ENCODE results near the gene OPTN. TPM values are rescaled to one million over a fixed set of nuclear protein-coding genes. Genes with fewer than 3 reads are reported as not detected.
"Not testable (repeated sequence)": the region's sequence is repeated elsewhere in the genome, so short reads cannot be mapped to it uniquely, and the experiment has no call there.

OPTN gene
- 12.6 and 14.0 TPM in 2 replicates for total RNA-seq (2014; rRNA removed; shearing (Covaris generic); ENCODE audit: low replicate concordance)

DNA sequence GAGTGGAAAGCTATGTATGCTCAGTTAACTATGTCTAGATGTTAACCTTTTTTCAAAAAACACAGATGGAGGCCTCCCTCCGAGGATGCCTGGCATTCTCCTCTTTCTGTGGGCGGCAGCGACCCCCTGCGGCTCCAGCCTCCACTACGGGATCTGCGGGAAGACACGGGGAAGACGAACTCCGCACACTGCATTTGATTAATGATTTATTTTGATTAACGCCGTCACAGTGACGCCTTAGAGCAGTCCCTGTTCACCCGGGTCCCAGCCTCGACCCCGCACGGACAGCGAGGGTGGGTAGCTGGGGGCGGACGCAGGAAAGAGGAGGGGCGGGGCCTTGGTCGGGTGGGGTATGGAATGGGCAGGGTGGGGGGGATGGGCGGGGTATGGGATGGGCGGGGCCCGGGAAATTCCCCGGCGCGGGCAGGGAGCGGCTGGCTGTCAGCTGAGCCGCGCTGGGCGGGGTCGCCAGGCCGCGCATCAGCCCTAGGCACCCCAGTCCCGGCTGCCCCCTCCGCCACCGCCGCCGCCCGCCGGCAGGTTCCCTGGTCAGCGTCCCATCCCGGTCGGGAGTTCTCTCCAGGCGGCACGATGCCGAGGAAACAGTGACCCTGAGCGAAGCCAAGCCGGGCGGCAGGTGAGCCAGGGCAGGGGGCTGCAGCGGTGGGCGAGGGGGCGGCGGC is at the start of gene OPTN:
Gene OPTN (plus strand): TSS at position 498 of the 683 bp plus-strand sequence. CDS start 8,960 bp downstream, outside the sequence.
- H3K27me3 ChIP-seq = no peaks in the 10 kb centered on the region
- H3K9me3 ChIP-seq = no peaks in the 10 kb centered on the region; the same call in 1 of the 2 replicates
- DNase-seq = peak; percentile 76
- H3K4me3 ChIP-seq = peak within 1 kb of the TSS; percentile 73
- H3K36me3 ChIP-seq = no peaks in the 10 kb centered on the region; the same call in 1 of the 2 replicates

DNA sequence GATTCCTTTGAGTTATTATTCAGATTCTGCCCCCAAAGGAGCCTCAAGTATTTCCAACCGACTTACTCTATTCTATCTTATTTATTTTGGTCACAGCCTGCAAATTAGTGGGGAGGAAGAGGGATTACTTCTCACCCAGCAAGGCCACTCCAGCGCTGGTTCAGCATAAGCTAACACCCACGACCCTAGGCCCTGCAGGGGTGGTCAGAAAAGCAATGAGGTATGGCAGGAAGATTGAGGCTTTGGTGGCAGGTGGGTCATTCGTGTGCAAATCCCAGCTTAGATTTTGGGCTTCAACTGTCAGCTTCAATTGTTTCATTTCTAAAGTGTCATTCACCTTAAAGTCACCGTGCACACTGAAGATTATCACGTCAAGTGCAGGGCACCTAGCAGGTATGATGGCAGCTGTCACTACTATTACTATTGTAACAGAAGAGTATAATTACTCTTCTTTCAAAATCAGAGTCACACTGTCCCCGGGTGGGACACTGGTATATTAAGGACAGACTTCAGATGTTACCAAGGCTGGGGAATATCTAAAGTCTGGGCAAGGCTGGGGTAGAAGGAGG is 48.8 kb upstream of the OPTN start:
- Histone ChIP-seq H3K9me3 (no peaks in the 10 kb centered on the region), H3K36me3 (no peaks in the 10 kb centered on the region), H3K4me3 (no peak overlapping the region), H3K27me3 (no peaks in the 10 kb centered on the region; the same call in 1 of the 2 replicates)
- DNase-seq = no peak

DNA sequence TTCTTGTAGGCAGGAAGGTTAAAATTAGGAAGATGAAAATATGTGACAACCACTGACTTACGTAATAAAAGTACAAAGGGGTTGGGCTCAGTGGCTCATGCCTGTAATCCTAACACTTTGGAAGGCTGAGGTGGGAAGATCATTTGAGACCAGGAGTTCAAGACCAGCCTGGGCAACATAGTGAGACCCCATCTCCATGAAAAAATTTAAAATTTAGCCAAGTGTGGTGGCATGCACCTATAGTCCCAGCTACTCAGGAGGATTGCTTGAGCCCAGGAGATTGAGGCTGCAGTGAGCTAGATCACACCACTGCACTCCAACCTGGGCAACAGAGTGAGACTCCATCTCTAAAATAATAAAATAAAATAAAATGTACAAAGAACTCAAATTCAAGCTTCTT is 46.8 kb upstream of the OPTN start:
- H3K27me3 ChIP-seq, DNase-seq, H3K9me3 ChIP-seq, H3K4me3 ChIP-seq, H3K36me3 ChIP-seq: not testable (repeated sequence)

DNA sequence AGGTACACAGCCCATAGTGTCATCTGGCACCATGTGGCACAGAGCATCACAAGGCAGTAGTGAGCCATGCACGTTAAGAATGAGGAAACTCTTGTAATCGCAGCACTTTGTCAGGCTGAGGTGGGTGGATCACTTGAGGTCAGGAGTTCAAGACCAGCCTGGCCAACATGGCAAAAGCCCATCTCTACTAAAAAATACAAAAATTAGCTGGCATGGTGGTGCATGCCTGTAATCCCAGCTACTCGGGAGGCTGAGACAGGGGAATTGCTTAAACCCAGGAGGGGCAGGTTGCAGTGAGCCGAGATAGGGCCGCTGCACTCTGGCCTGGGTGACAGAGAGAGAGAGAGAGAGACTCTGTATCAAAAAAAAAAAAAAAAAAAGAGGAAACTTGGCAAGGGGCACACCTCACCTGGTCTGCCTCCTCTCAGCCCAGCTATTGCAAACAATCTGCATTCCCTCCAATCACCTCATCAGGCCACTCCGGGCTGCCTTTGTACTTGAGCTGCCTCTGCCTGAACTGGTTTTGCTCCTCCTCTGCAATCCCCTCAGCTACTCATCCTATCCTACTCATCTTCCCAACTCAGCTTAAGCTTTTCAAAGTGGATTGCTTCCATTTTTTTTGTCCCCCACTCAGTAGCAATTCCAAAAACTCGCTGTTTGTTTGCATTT is 46.0 kb upstream of the OPTN start:
- Histone ChIP-seq H3K27me3 (no peaks in the 10 kb centered on the region), H3K9me3 (no peaks in the 10 kb centered on the region)
- no peak for DNase-seq

DNA sequence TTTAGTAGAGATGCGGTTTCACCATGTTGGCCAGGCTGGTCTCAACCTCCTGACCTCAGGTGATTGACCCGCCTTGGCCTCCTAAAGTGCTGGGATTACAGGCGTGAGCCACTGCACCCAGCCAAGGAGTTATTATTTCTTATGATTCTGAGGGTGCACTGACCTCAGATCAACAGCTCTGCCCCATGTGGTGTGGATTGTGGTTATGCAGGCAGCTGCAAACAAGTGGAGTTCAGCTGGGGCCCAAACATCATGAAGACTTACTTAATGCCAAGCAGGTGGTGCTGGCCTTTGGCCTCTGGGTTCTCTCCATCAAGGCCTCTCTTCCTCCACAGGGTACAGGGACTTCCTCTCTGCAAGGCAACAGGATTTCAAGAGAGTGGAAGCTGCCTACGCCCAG is 45.1 kb upstream of the OPTN start:
- H3K27me3 ChIP-seq = no peaks in the 10 kb centered on the region
- H3K36me3 ChIP-seq = no peaks in the 10 kb centered on the region
- H3K9me3 ChIP-seq = no peaks in the 10 kb centered on the region
- no peak overlapping the region for H3K4me3 ChIP-seq
- DNase-seq = no peak

More for the DNA sequence above, 46.0 kb upstream of the OPTN start:
- Histone ChIP-seq H3K4me3 (no peak overlapping the region), H3K36me3 (no peaks in the 10 kb centered on the region)

DNA sequence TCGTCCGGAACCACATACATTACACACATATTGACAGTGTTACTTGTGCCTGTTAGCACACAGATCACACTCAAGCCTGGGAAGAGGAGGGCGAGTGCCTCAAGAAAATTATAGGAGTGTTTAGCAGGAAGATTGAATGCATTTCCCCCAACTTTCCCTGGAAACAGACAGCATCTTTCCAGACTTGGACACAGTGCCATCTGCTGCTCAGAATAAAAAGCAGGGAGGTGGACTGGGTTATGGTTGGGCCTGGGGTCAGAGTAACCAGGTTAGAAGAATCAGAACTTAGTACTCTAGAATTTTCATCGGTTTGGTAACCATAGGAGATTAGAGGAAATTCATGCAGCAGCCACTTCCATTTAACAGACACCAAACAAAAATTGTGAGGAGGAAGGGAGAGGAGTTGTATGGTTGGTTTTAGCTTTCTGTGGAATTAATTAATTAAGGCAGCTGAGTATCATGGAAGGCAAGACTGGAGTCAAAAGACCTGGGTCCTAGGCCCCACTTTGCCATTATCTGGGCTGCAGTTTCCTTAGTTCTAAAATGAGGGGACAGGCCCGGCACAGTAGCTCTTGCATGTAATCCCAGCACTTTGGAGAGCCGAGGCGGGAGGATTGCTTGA is 43.4 kb upstream of the OPTN start:
- no peaks in the 10 kb centered on the region for H3K36me3 ChIP-seq
- H3K4me3 ChIP-seq = no peak overlapping the region
- no peaks in the 10 kb centered on the region for H3K27me3 ChIP-seq
- H3K9me3 ChIP-seq = no peaks in the 10 kb centered on the region
- DNase-seq = no peak

DNA sequence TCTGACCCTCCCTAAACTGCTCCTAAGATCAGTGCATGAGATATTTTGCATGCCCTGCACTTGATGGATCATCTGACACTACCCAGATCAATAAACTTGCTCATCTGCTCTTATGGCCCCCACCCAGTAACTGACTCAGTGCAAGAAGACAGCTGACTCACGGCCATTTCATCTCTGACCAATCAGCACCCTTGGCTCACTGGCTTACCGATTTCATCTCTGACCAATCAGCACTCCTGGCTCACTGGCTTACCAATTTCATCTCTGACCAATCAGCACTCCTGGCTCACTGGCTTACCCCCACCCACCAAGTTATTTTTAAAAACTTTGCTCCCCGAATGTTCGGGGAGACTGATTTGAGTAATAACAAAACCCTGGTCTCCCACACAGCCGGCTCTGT is 37.2 kb upstream of the OPTN start:
- no peaks in the 10 kb centered on the region; the same call in 1 of the 2 replicates for H3K9me3 ChIP-seq
- DNase-seq = no peak
- no peaks in the 10 kb centered on the region for H3K36me3 ChIP-seq
- no peaks in the 10 kb centered on the region for H3K27me3 ChIP-seq
- H3K4me3 ChIP-seq = no peak overlapping the region

DNA sequence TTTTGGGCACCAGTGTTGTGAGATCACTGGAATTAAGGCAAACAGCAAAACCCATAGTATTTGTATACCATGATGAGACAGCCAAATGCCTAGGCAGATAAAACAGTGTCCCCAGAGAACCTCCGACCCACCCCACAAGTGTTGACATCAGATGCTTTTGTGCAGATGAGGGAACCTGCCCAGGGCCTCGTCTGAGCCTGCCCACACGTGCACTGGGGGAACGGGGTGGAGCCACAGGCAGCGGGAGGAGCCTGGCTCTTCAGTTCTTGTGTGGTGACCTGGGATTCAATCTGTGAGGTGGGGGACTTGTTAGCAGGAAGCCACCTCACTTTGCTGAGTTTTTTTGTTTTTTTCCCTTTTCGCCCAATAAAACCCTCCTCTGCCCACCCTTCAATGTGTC is 33.4 kb upstream of the OPTN start:
- H3K4me3 ChIP-seq = no peak overlapping the region
- H3K27me3 ChIP-seq = no peaks in the 10 kb centered on the region
- no peak for DNase-seq
- H3K9me3 ChIP-seq = no peaks in the 10 kb centered on the region; the same call in 1 of the 2 replicates
- no peaks in the 10 kb centered on the region for H3K36me3 ChIP-seq

DNA sequence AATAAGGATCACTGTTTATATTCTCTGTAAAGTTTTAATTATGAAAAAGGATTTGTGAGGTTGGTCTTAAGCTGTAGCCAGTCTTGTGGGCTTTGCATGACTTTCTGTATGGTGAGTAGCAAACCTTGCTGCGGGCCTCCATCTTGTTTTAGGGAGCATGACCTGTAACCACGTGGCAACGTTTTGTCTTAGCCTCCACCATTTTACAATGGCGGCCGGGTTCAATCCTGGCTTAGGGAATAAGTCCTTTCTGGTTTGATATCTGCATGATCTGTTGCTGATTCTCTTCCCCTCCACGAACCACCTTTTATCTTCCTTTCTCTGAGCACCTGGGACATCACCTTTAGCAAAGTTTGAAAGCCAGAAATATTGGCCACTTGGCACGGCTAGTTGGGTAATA is 32.5 kb upstream of the OPTN start:
- no peak overlapping the region for H3K4me3 ChIP-seq
- no peaks in the 10 kb centered on the region; the same call in 1 of the 2 replicates for H3K9me3 ChIP-seq
- no peaks in the 10 kb centered on the region for H3K36me3 ChIP-seq
- DNase-seq = no peak
- no peaks in the 10 kb centered on the region for H3K27me3 ChIP-seq

DNA sequence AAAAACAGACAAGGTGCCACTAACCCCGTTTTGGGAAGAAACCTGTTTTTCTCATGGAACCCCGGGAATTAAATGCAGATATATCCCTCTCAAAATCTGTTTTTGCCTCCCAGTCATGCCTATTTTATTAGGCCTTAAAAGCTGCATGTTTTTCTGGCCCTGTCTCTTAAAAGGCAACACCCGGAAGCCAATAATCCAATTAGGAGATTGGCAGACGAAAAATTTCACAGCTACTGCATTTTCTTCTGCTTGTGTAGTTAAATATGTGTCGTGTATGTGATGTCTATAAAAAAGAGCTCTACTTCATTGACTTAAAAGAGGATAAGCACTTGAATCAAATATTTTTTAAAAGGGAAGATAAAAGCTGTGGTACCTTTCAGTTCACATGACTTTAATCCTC is 31.9 kb upstream of the OPTN start:
- DNase-seq = no peak
- H3K9me3 ChIP-seq = no peaks in the 10 kb centered on the region; the same call in 1 of the 2 replicates
- no peaks in the 10 kb centered on the region for H3K27me3 ChIP-seq
- no peak overlapping the region for H3K4me3 ChIP-seq
- no peaks in the 10 kb centered on the region for H3K36me3 ChIP-seq

DNA sequence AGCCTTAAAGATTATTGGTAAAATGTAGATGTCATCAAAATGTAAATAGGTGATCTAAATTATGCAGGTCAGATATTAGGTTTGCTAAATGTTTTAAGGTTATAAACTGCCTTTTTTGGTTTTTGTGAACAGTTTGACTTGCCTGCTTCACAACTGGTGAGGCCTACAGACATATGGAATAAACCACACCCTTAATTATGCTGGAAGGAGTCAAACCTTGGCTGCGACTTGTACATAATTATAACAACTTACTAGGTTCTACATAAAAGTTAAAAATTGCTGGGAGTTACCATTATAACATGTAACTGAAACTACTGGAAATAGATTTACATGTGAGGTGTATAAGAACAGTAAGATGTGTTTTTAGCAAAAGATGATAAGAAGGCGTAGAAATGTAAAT is 31.5 kb upstream of the OPTN start:
- Histone ChIP-seq H3K9me3 (no peaks in the 10 kb centered on the region; the same call in 1 of the 2 replicates), H3K4me3 (no peak overlapping the region), H3K36me3 (no peaks in the 10 kb centered on the region), H3K27me3 (no peaks in the 10 kb centered on the region)
- no peak for DNase-seq

DNA sequence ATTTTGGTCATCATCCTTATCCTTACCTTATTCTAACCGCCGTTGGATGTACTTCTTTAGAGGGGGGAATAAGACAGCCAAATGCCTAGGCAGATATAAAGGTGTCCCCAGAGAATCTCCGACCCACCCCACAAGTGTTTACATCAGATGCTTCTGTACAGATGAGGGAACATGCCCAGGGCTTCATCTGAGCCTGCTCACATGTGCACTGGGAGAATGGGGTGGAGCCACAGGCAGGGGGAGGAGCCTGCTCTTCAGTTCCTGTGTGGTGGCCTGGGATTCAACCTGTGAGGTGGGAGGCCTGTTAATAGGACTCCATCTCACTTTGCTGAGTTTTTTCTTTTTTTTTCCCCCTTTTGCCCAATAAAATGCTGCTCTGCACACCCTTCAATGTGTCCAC is 27.6 kb upstream of the OPTN start:
- H3K4me3 ChIP-seq = no peak overlapping the region
- no peak for DNase-seq
- H3K36me3 ChIP-seq = no peaks in the 10 kb centered on the region
- H3K27me3 ChIP-seq = no peaks in the 10 kb centered on the region
- no peaks in the 10 kb centered on the region for H3K9me3 ChIP-seq

DNA sequence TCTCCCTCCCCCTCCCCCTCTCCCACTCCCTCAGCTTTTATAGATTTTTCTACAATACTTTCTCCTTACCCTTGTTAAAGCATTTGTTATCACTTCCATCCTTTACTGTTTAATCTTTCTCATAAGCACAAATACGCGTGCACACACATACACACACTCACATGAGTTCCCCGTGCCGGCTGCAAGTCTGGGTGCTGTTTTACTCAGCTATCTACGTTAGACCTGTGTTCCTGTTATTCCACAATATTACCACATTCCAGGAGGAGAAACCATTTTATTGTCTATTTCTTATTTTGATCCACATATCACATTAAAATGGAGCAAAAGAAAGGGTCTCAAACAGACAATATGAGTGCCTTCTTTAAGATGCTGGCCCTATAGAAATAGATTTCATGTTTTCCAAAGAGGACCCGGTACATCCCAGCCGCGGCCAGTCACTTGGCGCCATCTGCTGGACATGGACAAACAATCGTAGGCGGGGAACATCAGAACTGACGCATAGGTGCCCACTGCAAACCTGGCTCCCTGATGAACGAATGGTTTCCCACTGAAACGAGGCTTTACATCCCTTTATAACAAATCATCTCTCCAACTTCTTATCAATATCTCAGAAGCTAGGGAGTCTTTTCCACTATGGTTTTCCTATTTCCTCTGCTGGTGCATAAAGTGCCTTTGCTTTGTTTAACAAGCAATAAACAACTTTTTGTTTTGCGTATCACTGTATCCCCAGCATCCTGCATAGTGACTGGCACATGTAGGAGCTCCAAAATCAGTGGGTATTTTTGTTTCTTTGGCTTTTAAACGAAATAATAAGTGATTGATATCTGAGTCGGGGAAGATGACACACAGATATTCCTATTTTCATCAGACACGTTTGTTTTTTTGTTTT is 25.2 kb upstream of the OPTN start:
- Histone ChIP-seq H3K27me3 (no peaks in the 10 kb centered on the region), H3K4me3 (no peak overlapping the region)
- DNase-seq = peak; percentile 68

DNA sequence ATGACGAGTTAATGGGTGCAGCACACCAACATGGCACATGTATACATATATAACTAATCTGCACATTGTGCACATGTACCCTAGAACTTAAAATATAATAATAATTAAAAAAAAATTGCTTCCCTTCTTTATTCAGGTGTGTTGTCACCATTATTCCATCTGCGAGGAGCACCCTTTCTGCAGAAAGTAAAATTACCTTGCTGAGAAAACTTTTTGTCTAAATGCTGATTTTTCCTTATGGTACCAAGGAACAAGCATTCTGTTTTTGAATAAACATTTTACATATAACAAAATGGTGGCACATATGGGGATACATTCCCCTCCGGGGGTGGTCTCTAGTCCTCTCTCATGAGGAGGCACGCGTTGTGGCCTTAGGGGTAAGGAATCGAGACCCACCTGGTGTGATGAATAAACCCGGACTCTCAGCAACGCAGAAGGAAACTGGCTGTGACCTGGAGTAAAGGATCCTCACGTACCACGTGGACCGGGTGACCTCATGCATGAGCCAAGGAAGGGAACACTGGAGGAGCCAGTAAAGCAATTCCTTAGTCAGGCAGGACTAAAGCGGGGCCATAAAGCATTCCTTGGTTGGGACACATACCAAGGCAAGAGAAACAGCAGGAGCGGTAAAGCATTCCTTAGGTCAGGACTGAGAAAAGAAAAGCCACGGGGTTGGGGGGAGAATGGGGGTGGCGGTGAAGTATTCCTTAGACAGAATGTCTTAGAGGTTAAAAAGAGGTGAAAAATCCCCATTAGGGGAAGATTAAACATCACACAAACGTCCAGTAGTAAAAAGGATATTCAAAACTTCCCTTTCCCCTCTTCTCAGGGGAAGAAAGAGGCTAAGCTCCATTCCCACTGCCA is 20.8 kb upstream of the OPTN start:
- Histone ChIP-seq H3K9me3 (peaks cover 21% of the 10 kb centered on the region), H3K27me3 (no peaks in the 10 kb centered on the region), H3K4me3 (no peak overlapping the region), H3K36me3 (no peaks in the 10 kb centered on the region)
- no peak for DNase-seq

More for the DNA sequence above, 25.2 kb upstream of the OPTN start:
- H3K36me3 ChIP-seq = no peaks in the 10 kb centered on the region
- H3K9me3 ChIP-seq = peaks cover 9% of the 10 kb centered on the region

DNA sequence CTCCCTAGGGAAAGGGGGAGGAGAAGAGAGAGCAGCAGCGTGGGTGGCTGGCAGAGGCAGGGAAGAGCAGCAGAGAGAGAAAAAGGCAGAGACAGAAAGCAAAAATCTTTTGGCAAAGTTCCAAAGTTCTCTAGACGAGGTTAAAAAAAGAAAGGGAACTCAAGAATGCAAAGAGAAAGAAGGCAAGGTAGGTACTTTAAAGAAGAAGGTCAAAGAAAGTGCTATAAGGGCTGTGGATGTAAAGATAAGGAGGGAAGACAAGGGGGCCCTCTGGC is 20.2 kb upstream of the OPTN start:
- peaks cover 26% of the 10 kb centered on the region for H3K9me3 ChIP-seq
- DNase-seq = no peak
- H3K4me3 ChIP-seq = no peak overlapping the region
- H3K36me3 ChIP-seq = no peaks in the 10 kb centered on the region
- no peaks in the 10 kb centered on the region for H3K27me3 ChIP-seq

DNA sequence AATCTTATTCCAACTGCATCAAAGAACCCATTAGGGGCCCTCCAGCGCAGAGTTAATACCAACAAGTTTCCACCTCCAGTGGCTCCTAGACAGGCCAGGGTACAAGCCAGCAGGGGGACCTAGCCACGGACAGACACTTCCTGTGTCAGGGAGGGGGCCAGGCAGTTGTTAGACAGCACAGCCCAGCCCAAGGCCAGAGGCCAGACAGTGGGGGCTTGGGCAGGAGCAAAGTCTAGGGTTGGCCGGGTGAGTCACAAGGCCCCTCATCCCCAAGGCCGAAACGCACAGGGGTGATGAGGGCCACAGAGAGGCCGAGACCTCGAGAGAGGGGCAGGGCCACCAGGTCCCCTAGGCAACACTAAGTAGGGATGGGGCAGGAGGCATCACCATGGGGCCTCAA is 19.3 kb upstream of the OPTN start:
- H3K4me3 ChIP-seq = no peak overlapping the region
- no peak for DNase-seq
- H3K9me3 ChIP-seq = peaks cover 26% of the 10 kb centered on the region
- no peaks in the 10 kb centered on the region for H3K27me3 ChIP-seq
- H3K36me3 ChIP-seq = no peaks in the 10 kb centered on the region

Data from MG63 (cell line).